GM23338 (cell line): ENCODE measurements around the gene NCOA6.

ENCODE experiments used
- CREB1 ChIP-seq: fragments of 250-450 bp; sonication (Bioruptor Pico); IDR thresholded peaks from 2 replicates; pipeline ENCODE4 v1.5.0; 2020; ENCODE audit warnings: low read depth, mild to moderate bottlenecking, moderate library complexity
- CTCF ChIP-seq, 2 experiments: fragments of 200-600 bp in 1 of 2; sonication (generic) in 1 of 2; conservative IDR thresholded peaks; 2 replicates each; pipeline versions ENCODE4 v1.5.1 to v1.6.1; 2016 to 2017; ENCODE audit warnings: antibody characterized with exemption in 2 of 2, low read depth in 2 of 2, mild to moderate bottlenecking in 2 of 2, moderate library complexity in 1 of 2
- ETS1 ChIP-seq: IDR thresholded peaks from 2 replicates; pipeline ENCODE4 v1.6.1; 2016; ENCODE audit warnings: antibody characterized with exemption
- EZH2 ChIP-seq: fragments of 200-600 bp; sonication (generic); IDR thresholded peaks from one replicate; pipeline ENCODE4 v1.8.0; 2017; ENCODE audit warnings: antibody characterized with exemption, mild to moderate bottlenecking, low read depth; ENCODE audit not compliant: unreplicated experiment
- EZH2phosphoT487 ChIP-seq: fragments of 200-600 bp; sonication (generic); IDR thresholded peaks from one replicate; pipeline ENCODE4 v1.8.1; 2018; ENCODE audit warnings: antibody characterized with exemption; ENCODE audit not compliant: unreplicated experiment
- JUNB ChIP-seq: IDR thresholded peaks from one replicate; pipeline ENCODE4 v1.6.1; 2016; ENCODE audit warnings: antibody characterized with exemption; ENCODE audit not compliant: unreplicated experiment
- NANOG ChIP-seq: IDR thresholded peaks from 2 replicates; pipeline ENCODE4 v1.6.1; 2016; ENCODE audit warnings: antibody characterized with exemption, borderline replicate concordance
- POLR2AphosphoS5 ChIP-seq: IDR thresholded peaks from 2 replicates; pipeline ENCODE4 v1.6.1; 2016; ENCODE audit warnings: antibody characterized with exemption, low read depth
- REST ChIP-seq: IDR thresholded peaks from one replicate; pipeline ENCODE4 v1.6.1; 2018; ENCODE audit warnings: antibody characterized with exemption; ENCODE audit not compliant: unreplicated experiment
- ZNF114 ChIP-seq: fragments of 250-450 bp; sonication (Bioruptor Pico); IDR thresholded peaks from 2 replicates; pipeline ENCODE4 v1.5.0; 2020; ENCODE audit warnings: mild to moderate bottlenecking, moderate library complexity
- ZNF331 ChIP-seq: fragments of 250-450 bp; sonication (Bioruptor Pico); IDR thresholded peaks from 2 replicates; pipeline ENCODE4 v1.5.0; 2020; ENCODE audit warnings: low read depth, mild to moderate bottlenecking, moderate library complexity

GRCh38 chr20:34706912-34707784 lies 118.3 kb downstream of the NCOA6 start:
- TF ChIP-seq CTCF (conservative IDR thresholded peaks at IDR 0.05; ENCODE audit: low read depth in 2 of 2) (no peak), POLR2AphosphoS5 (no peak), NANOG (no peak), EZH2 (no peak), CREB1 (CRISPR knock-in tag) (no peak), REST (no peak), JUNB (no peak), ZNF114 (no peak), ZNF331 (no peak), EZH2phosphoT487 (no peak), ETS1 (no peak)
